Vagina (tissue), 2 donors: ENCODE data around the gene LRFN5. TPM values are rescaled to one million over a fixed set of nuclear protein-coding genes. Genes with fewer than 3 reads are reported as not detected.
A peak's percentile ranks its signal among the peaks of the same experiment; 100 is the strongest.

Source experiments
- DNase-seq, 2 donors: peaks; one replicate each; pipeline ENCODE4 v3.0.0-alpha.2; 2017; ENCODE audit errors: extremely low spot score in 2 of 2
- H3K27ac ChIP-seq: fragments of 200-600 bp; sonication (generic); one replicate; pipeline ENCODE4 v1.5.1; 2019
- H3K27me3 ChIP-seq: fragments of 200-600 bp; sonication (generic); one replicate; pipeline ENCODE4 v1.5.1; 2019
- H3K36me3 ChIP-seq, 2 donors: fragments of 200-600 bp; sonication (generic); one replicate each; pipeline ENCODE4 v1.5.1; 2017 to 2019
- H3K4me1 ChIP-seq: fragments of 200-600 bp; sonication (generic); one replicate; pipeline ENCODE4 v1.5.1; 2019
- H3K4me3 ChIP-seq, 2 donors: fragments of 200-600 bp; sonication (generic); 1 replicate in 1 of 2; 2 replicates in 1 of 2; pipeline ENCODE4 v1.5.1; 2016 to 2019
- H3K9me3 ChIP-seq: fragments of 200-600 bp; sonication (generic); one replicate; pipeline ENCODE4 v1.5.1; 2019
- POLR2A ChIP-seq, 2 donors: fragments of 450-650 bp; IDR thresholded peaks; one replicate each; pipeline ENCODE4 v1.6.1; 2017; ENCODE audit warnings: antibody characterized with exemption in 2 of 2, mild to moderate bottlenecking in 2 of 2, moderate library complexity in 2 of 2
- POLR2AphosphoS5 ChIP-seq, 2 donors: sonication (generic); formaldehyde crosslinking; IDR thresholded peaks; one replicate each; pipeline ENCODE4 v1.9.0; 2017; ENCODE audit warnings: antibody characterized with exemption in 2 of 2, mild to moderate bottlenecking in 2 of 2, low read depth in 1 of 2; ENCODE audit not compliant: insufficient read depth in 1 of 2
- intact Hi-C: fragments of 100-400 bp; cut with DNase I; formaldehyde crosslinking; loops from one replicate; pipeline ENCODE4 v1.15.1; 2023
- total RNA-seq: library from RNA; depleted of rRNA; stranded (reverse); fragments of >200 nt; gene quantifications from one replicate; pipeline ENCODE4 v1.2.3, GENCODE V29; 2016
- TF ChIP-seq, protein P1 (sequence below), 3 experiments: fragments of 450-650 bp in 2 of 3; fragments of 200-600 bp in 1 of 3; sonication (generic) in 1 of 3; IDR thresholded peaks; one replicate each; pipeline ENCODE4 v1.5.1; 2017 to 2019; ENCODE audit warnings: antibody characterized with exemption in 3 of 3, mild to moderate bottlenecking in 2 of 3, moderate library complexity in 2 of 3

Gene LRFN5
- total RNA-seq, 1 donor from 2014 or later: 197 TPM

DNA sequence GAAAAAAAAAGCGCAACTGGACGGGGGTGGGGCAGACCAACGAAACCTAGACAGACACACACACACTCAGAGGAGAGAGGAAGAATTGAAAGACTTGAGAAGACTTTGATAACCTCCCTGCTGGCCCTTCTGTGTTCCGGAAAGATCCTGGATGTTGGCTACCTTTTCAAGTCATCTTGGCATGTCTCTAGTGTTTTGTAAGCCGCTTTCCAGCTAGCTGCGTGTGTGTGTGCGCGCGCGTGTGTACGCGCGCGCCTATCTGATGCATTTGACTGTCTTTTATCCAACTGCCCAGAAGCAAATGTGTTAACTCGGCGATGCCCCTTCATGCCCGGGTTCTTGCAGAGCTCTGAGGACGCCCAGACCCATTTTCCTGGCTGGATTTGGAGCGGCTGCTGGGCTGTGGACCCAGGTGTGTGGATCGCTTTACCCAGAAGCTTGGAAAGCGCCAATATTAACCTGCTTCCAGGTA, 664 bp downstream of the LRFN5 start:
- DNase-seq: peak in 1 of 2 donors; percentile 87
- no peaks in the 10 kb centered on the region for H3K4me1 ChIP-seq
- peak overlapping the region; percentile 52 to 76 for H3K4me3 ChIP-seq
- no peaks in the 10 kb centered on the region for H3K27me3 ChIP-seq
- no peaks in the 10 kb centered on the region for H3K36me3 ChIP-seq
- intact Hi-C loops: no loop called here
- no peak for TF ChIP-seq POLR2AphosphoS5 (IDR thresholded peaks at IDR 0.05; ENCODE audit: insufficient read depth in 1 of 2, low read depth in 1 of 2)
- TF ChIP-seq, protein P1, sequence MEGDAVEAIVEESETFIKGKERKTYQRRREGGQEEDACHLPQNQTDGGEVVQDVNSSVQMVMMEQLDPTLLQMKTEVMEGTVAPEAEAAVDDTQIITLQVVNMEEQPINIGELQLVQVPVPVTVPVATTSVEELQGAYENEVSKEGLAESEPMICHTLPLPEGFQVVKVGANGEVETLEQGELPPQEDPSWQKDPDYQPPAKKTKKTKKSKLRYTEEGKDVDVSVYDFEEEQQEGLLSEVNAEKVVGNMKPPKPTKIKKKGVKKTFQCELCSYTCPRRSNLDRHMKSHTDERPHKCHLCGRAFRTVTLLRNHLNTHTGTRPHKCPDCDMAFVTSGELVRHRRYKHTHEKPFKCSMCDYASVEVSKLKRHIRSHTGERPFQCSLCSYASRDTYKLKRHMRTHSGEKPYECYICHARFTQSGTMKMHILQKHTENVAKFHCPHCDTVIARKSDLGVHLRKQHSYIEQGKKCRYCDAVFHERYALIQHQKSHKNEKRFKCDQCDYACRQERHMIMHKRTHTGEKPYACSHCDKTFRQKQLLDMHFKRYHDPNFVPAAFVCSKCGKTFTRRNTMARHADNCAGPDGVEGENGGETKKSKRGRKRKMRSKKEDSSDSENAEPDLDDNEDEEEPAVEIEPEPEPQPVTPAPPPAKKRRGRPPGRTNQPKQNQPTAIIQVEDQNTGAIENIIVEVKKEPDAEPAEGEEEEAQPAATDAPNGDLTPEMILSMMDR (IDR thresholded peaks at IDR 0.05): no peak
- TF ChIP-seq POLR2A (IDR thresholded peaks at IDR 0.05): no peak
- peak overlapping the region; percentile 94 for H3K27ac ChIP-seq
- H3K9me3 ChIP-seq: no peaks in the 10 kb centered on the region

DNA sequence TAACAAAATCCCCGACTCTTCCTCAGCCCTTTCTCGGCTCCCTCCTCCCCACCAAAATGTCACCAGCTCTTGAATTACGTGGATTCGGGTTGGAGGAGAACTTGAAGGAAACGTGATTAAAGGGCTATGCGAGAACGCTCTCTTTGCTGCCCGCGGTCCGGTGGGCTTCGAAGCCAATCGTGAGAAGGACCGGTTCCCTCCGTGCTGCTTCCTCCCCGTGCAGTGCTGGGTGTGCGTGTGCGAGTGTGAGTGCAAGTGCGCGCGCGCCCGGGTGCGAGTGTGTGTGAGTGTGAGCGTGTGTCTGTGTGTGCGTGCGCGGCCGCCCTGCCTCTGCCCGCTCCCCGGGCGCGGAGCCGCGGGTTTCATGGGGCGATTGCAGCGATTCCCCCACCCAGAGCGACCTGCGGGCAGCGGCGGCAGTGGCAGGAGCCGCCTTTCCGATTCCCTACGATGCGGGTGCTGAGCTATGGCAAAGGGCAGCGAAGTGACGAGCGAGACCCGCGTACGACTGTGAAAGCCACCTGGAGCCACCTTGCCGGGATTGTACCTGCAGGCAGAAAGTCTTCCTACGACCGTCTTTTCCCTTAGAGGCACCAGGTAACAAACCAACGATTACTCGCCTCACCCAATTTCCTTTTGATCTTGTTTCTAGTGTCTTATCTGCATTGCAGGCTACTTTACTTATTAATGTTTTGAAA, 1.4 kb downstream of the LRFN5 start:
- Histone ChIP-seq H3K27me3 (no peaks in the 10 kb centered on the region), H3K4me3 (peak overlapping the region; percentile 52 to 76), H3K4me1 (no peaks in the 10 kb centered on the region), H3K9me3 (no peaks in the 10 kb centered on the region), H3K36me3 (no peaks in the 10 kb centered on the region), H3K27ac (peak overlapping the region; percentile 94)
- DNase-seq: peak in 1 of 2 donors; percentile 85
- TF ChIP-seq POLR2AphosphoS5 (IDR thresholded peaks at IDR 0.05; ENCODE audit: insufficient read depth in 1 of 2, low read depth in 1 of 2): peak in 1 of 2 donors; percentile 38
- no peak for TF ChIP-seq POLR2A (IDR thresholded peaks at IDR 0.05)
- intact Hi-C loops: no loop called here

DNA sequence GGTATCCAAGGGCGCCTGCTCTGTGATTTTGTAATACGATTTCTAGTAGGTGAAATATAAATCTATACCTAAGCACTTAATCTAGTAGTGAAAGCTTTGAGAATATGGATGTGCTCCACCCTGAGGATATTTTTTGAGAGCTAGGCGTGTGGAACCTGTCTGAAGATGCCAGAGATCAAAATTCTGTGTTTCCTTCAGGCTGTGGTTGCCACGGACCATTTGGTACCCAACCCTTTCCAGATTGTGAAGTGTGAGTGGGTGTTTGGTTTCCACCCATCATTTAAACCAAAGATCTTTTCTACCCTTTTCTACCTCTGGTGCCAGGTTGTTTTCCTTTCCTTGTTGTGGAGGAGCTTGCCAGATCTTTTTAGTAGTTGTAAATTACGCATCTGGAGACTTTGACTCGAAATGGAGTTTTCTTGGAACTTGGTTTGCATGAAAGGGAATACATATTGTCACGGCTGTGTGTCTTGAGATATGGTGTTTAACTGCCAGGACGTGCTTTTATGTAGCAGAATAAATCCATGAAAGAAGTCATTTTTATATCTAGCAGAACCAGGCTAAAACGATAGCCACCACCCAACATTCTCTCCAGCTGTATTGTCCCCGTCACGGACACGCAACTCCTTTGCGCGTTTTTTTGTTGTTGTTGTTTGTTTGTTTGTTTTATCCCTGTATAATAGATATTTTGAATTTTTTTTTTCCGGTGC, 2.2 kb downstream of the LRFN5 start:
- Histone ChIP-seq H3K9me3 (no peaks in the 10 kb centered on the region), H3K4me3 (peak overlapping the region; percentile 52 to 76), H3K27ac (peak overlapping the region; percentile 94), H3K4me1 (no peaks in the 10 kb centered on the region), H3K27me3 (no peaks in the 10 kb centered on the region), H3K36me3 (no peaks in the 10 kb centered on the region)
- intact Hi-C loops: no loop called here
- no peak for DNase-seq
- TF ChIP-seq POLR2AphosphoS5 (IDR thresholded peaks at IDR 0.05; ENCODE audit: insufficient read depth in 1 of 2, low read depth in 1 of 2): no peak
- TF ChIP-seq, protein P1 (IDR thresholded peaks at IDR 0.05): no peak
- TF ChIP-seq POLR2A (IDR thresholded peaks at IDR 0.05): no peak

DNA sequence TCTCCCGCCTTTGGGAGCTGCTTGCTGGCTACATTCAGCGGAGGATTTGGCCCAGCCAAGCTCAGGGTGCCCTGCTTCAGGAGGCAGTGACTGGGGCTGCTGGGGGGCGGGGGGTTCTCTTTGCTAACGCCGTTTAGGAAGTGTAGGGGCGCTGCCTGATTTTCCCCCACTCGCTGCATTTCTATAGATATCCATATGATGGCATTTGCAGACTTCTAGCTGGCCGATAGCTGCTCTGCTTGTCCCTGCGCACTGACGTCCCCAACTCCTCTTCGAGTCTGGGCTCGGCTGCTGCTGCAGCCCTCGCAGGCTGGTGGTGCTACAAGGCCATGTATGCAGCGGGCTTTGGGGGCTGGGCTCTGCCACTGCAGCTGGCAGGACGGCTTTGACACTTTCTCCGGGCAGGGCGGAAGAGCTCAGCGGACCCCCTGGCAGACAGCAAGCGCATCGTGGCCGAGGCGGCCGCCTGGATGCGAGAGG, 3.1 kb downstream of the LRFN5 start:
- TF ChIP-seq POLR2A (IDR thresholded peaks at IDR 0.05) (no peak), POLR2AphosphoS5 (IDR thresholded peaks at IDR 0.05; ENCODE audit: insufficient read depth in 1 of 2, low read depth in 1 of 2) (peak in 1 of 2 donors; percentile 64)
- TF ChIP-seq, protein P1 (IDR thresholded peaks at IDR 0.05): peak in 2 of 3 experiments; percentile 18 to 37
- Histone ChIP-seq H3K36me3 (no peaks in the 10 kb centered on the region), H3K4me1 (no peaks in the 10 kb centered on the region), H3K27ac (peak overlapping the region; percentile 94), H3K27me3 (no peaks in the 10 kb centered on the region), H3K4me3 (peak overlapping the region; percentile 52 to 76), H3K9me3 (no peaks in the 10 kb centered on the region)
- DNase-seq: peak in 1 of 2 donors; percentile 88
- intact Hi-C loops: no loop called here

DNA sequence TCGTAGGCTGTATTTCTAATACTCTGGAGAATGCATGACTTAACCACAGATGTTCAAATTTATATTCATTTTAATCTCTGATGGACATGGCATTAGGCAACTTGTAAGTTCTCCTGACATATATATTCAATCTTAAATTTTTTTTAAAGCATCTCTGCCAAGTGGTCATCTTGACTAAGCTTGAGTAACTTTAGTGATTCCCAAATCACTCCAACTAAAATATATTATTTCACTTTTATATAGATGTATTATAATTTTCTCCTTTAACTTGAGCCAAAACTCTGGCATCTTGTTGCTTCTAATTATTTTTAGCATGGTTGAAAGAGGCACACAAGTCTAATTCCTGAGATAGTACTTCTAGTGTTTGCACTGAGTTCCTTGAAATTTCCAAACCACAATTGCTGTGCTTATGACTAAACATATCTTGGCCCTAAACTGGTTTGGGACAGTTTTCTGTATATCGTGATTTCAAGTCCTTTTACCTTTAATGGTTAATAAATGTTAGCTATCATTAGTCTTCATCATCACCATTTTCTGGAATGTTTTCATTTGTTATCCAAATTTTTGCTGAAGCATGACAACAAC, 8.4 kb downstream of the LRFN5 start:
- no peak overlapping the region for H3K27ac ChIP-seq
- H3K36me3 ChIP-seq: no peaks in the 10 kb centered on the region
- intact Hi-C loops: no loop called here
- TF ChIP-seq POLR2A (IDR thresholded peaks at IDR 0.05): no peak
- no peak for TF ChIP-seq POLR2AphosphoS5 (IDR thresholded peaks at IDR 0.05; ENCODE audit: insufficient read depth in 1 of 2, low read depth in 1 of 2)
- TF ChIP-seq, protein P1 (IDR thresholded peaks at IDR 0.05): no peak
- no peaks in the 10 kb centered on the region for H3K9me3 ChIP-seq
- H3K4me3 ChIP-seq: no peak overlapping the region
- H3K27me3 ChIP-seq: no peaks in the 10 kb centered on the region
- peaks cover 4% of the 10 kb centered on the region for H3K4me1 ChIP-seq
- DNase-seq: no peak
